HG03378 (cell line): ENCODE results near the gene NME7.
"Not testable (repeated sequence)": the region's sequence is repeated elsewhere in the genome, so short reads cannot be mapped to it uniquely, and the experiment has no call there.

Experiments
- ATAC-seq: cut with Tn5 transposase; IDR thresholded peaks from one replicate; pipeline ENCODE4 v1.9.1; 2021; ENCODE audit warnings: mild to moderate bottlenecking, moderate library complexity; ENCODE audit not compliant: unreplicated experiment

NME7 gene

GRCh38 chr1:169367686-169368405 is at the start of gene NME7, which contains the start of gene BLZF1:
Gene NME7, minus strand, starts transcription at chr1:169367797. Its CDS starts 87 bp downstream, at chr1:169367710.
Gene BLZF1, plus strand, starts transcription at chr1:169368195. Its CDS starts 1,328 bp downstream, at chr1:169369523.
- peak; percentile 88 for ATAC-seq

- ATAC-seq: no peak
These were observed 47.4 kb upstream of the NME7 start for GRCh38 chr1:169414952-169415351.

- not testable (repeated sequence) for ATAC-seq
These were observed 40.7 kb upstream of the NME7 start for GRCh38 chr1:169408340-169408739.

- ATAC-seq: not testable (repeated sequence)
These were observed 35.0 kb upstream of the NME7 start for GRCh38 chr1:169402578-169402977.

- no peak for ATAC-seq
These were observed 28.4 kb upstream of the NME7 start for GRCh38 chr1:169395955-169396354.

- no peak for ATAC-seq
These were observed 24.8 kb upstream of the NME7 start for GRCh38 chr1:169392406-169392805.

- peak; percentile 89 for ATAC-seq
These were observed 22.7 kb upstream of the NME7 start for GRCh38 chr1:169390303-169390702.

GRCh38 chr1:169387399-169387798 is 19.8 kb upstream of the NME7 start:
- no peak for ATAC-seq

GRCh38 chr1:169383449-169383848 is 15.9 kb upstream of the NME7 start:
- no peak for ATAC-seq

- no peak for ATAC-seq
These were observed 13.6 kb upstream of the NME7 start for GRCh38 chr1:169381162-169381561.

- ATAC-seq: no peak
These were observed 3.8 kb upstream of the NME7 start for GRCh38 chr1:169371404-169371803.

GRCh38 chr1:169368406-169368769 is 791 bp upstream of the NME7 start:
- ATAC-seq: no peak

GRCh38 chr1:169367096-169367685 is 406 bp downstream of the NME7 start:
- peak; percentile 3 for ATAC-seq

GRCh38 chr1:169364948-169365347 is 2.6 kb downstream of the NME7 start:
- no peak for ATAC-seq

GRCh38 chr1:169363046-169363730 is 4.4 kb downstream of the NME7 start:
- peak; percentile 48 for ATAC-seq

GRCh38 chr1:169361281-169361680 is 6.3 kb downstream of the NME7 start:
- no peak for ATAC-seq

- no peak for ATAC-seq
These were observed 7.2 kb downstream of the NME7 start for GRCh38 chr1:169360415-169360814.

- ATAC-seq: no peak
These were observed 19.1 kb downstream of the NME7 start for GRCh38 chr1:169348383-169349036.

GRCh38 chr1:169347688-169348382 is 19.8 kb downstream of the NME7 start:
- ATAC-seq: no peak

GRCh38 chr1:169346036-169346589 is 21.5 kb downstream of the NME7 start:
- ATAC-seq: no peak

- ATAC-seq: no peak
These were observed 22.1 kb downstream of the NME7 start for GRCh38 chr1:169345511-169345910.
